SK-N-SH (cell line): Measurements from ENCODE around the gene ZNF646. TPM values are rescaled to one million over a fixed set of nuclear protein-coding genes. Genes with fewer than 3 reads are reported as not detected.

Source experiments
- CTCF ChIA-PET: fragments of 300-600, 350-600 bp; formaldehyde crosslinking; extraction: SDS; loops from one replicate; lab custom pipeline; 2021; lab: Yijun Ruan, JAX
- POLR2A ChIA-PET: fragments of 350-600 bp; sonication (Branson Sonifier 250); formaldehyde crosslinking; extraction: SDS; loops from one replicate; lab custom pipeline; 2020; ENCODE audit warnings: antibody characterized with exemption, inconsistent platforms; lab: Yijun Ruan, JAX
- DNase-seq: peaks from one replicate; pipeline ENCODE4 v3.0.0; 2012
- H2AFZ ChIP-seq: fragments of 200-600 bp; sonication (generic); 2 replicates; pipeline ENCODE4 v1.8.1; 2016; ENCODE audit warnings: antibody characterized with exemption, mild to moderate bottlenecking, low read depth
- H3F3A ChIP-seq: fragments of 200-600 bp; sonication (generic); replicated peaks from 2 replicates; pipeline ENCODE3; 2016; ENCODE audit warnings: antibody characterized with exemption, mild to moderate bottlenecking; ENCODE audit not compliant: insufficient read depth
- H3K27ac ChIP-seq, 2 experiments: fragments of 200-500 bp in 1 of 2; fragments of 200-600 bp in 1 of 2; sonication (Bioruptor generic) in 1 of 2; sonication (generic), shearing (Covaris generic) in 1 of 2; 2 replicates each; pipeline versions ENCODE4 v1.5.1 to v1.6.1; 2014 to 2016; ENCODE audit warnings: low read depth in 2 of 2, inconsistent platforms in 1 of 2, low read length in 1 of 2, mild to moderate bottlenecking in 1 of 2, mixed read lengths in 1 of 2
- H3K27me3 ChIP-seq: fragments of 200-600 bp; sonication (generic), shearing (Covaris generic); 2 replicates; pipeline ENCODE4 v1.6.1; 2016; ENCODE audit warnings: mixed run types; ENCODE audit not compliant: insufficient read depth
- H3K36me3 ChIP-seq, 2 experiments: fragments of 200-500 bp in 1 of 2; fragments of 200-600 bp in 1 of 2; sonication (Bioruptor generic) in 1 of 2; sonication (generic) in 1 of 2; replicated peaks in 1 of 2; 2 replicates each; pipeline versions ENCODE3 to v1.5.1; 2014 to 2016; ENCODE audit warnings: low read length in 1 of 2, mild to moderate bottlenecking in 1 of 2; ENCODE audit not compliant: insufficient read depth in 2 of 2, control insufficient read depth in 1 of 2
- H3K4me1 ChIP-seq, 2 experiments: fragments of 200-500 bp in 1 of 2; fragments of 200-600 bp in 1 of 2; sonication (Bioruptor generic) in 1 of 2; sonication (generic), shearing (Covaris generic) in 1 of 2; 2 replicates each; pipeline versions ENCODE4 v1.5.1 to v1.6.1; 2014 to 2016; ENCODE audit warnings: low read depth in 1 of 2, low read length in 1 of 2, mixed run types in 1 of 2; ENCODE audit not compliant: insufficient read depth in 2 of 2, control insufficient read depth in 1 of 2
- H3K4me2 ChIP-seq: fragments of 200-600 bp; sonication (generic), shearing (Covaris generic); 2 replicates; pipeline ENCODE4 v1.6.1; 2017; ENCODE audit warnings: mixed run types
- H3K4me3 ChIP-seq, 2 experiments: fragments of 200-500 bp in 1 of 2; fragments of 200-600 bp in 1 of 2; sonication (Bioruptor generic) in 1 of 2; sonication (generic), shearing (Covaris generic) in 1 of 2; 2 replicates each; pipeline versions ENCODE4 v1.5.1 to v1.8.1; 2014 to 2016; ENCODE audit warnings: low read depth in 2 of 2, inconsistent platforms in 1 of 2, low read length in 1 of 2, mild to moderate bottlenecking in 1 of 2, mixed read lengths in 1 of 2, moderate library complexity in 1 of 2
- H3K79me2 ChIP-seq: fragments of 200-600 bp; sonication (generic); 2 replicates; pipeline ENCODE4 v1.8.1; 2017; ENCODE audit warnings: mild to moderate bottlenecking; ENCODE audit not compliant: insufficient read depth
- H3K9ac ChIP-seq: fragments of 200-600 bp; sonication (generic); 2 replicates; pipeline ENCODE4 v1.6.1; 2017; ENCODE audit warnings: mixed run types
- H3K9me2 ChIP-seq: fragments of 200-600 bp; sonication (generic); 2 replicates; pipeline ENCODE4 v1.6.1; 2017; ENCODE audit warnings: mixed run types
- H3K9me3 ChIP-seq: fragments of 200-600 bp; sonication (generic); 2 replicates; pipeline ENCODE4 v1.6.1; 2017; ENCODE audit warnings: mixed run types, mild to moderate bottlenecking, moderate library complexity
- H4K20me1 ChIP-seq: fragments of 200-600 bp; sonication (generic); 2 replicates; pipeline ENCODE4 v1.6.1; 2017; ENCODE audit warnings: mild to moderate bottlenecking, mixed run types; ENCODE audit not compliant: insufficient read depth
- CHD2 ChIP-seq: fragments of 150-350 bp; IDR thresholded peaks from 2 replicates; pipeline ENCODE4 v1.6.1; 2018; ENCODE audit warnings: low read length; ENCODE audit not compliant: partially characterized antibody
- ELF1 ChIP-seq: IDR thresholded peaks from 2 replicates; pipeline ENCODE4 v1.4.0; 2012
- EP300 ChIP-seq, 2 experiments: IDR thresholded peaks; 2 replicates each; pipeline versions ENCODE4 v1.4.0 to v1.6.1; 2012; ENCODE audit warnings: borderline replicate concordance in 1 of 2, low read depth in 1 of 2, low read length in 1 of 2
- EZH2phosphoT487 ChIP-seq: fragments of 200-600 bp; sonication (generic); IDR thresholded peaks from 2 replicates; pipeline ENCODE4 v1.6.1; 2017; ENCODE audit warnings: low read depth, mixed run types, mild to moderate bottlenecking, antibody characterized with exemption, moderate library complexity, borderline replicate concordance
- FOSL2 ChIP-seq: IDR thresholded peaks from 2 replicates; pipeline ENCODE4 v1.4.0; 2012; ENCODE audit warnings: low read depth, mild to moderate bottlenecking, moderate library complexity, borderline replicate concordance
- FOXM1 ChIP-seq: IDR thresholded peaks from 2 replicates; pipeline ENCODE4 v1.4.0; 2012; ENCODE audit warnings: low read depth, mild to moderate bottlenecking
- GABPA ChIP-seq: IDR thresholded peaks from 2 replicates; pipeline ENCODE4 v1.4.0; 2012; ENCODE audit warnings: low read depth, mild to moderate bottlenecking
- GATA2 ChIP-seq: sonication (generic); formaldehyde crosslinking; IDR thresholded peaks from 2 replicates; pipeline ENCODE4 v1.5.0; 2020; ENCODE audit warnings: mild to moderate bottlenecking, missing genetic modification reagents
- MAX ChIP-seq: IDR thresholded peaks from 2 replicates; pipeline ENCODE4 v1.4.0; 2012; ENCODE audit warnings: low read depth
- NFIC ChIP-seq: IDR thresholded peaks from 2 replicates; pipeline ENCODE4 v1.4.0; 2012; ENCODE audit warnings: borderline replicate concordance
- PBX3 ChIP-seq: IDR thresholded peaks from 2 replicates; pipeline ENCODE4; 2012
- POLR2AphosphoS5 ChIP-seq: IDR thresholded peaks from 2 replicates; pipeline ENCODE4 v1.6.1; 2012; ENCODE audit warnings: low read depth, low read length
- RCOR1 ChIP-seq: fragments of 150-350 bp; IDR thresholded peaks from 2 replicates; pipeline ENCODE4 v1.6.1; 2017; ENCODE audit warnings: antibody characterized with exemption, low read length
- REST ChIP-seq: IDR thresholded peaks from 2 replicates; pipeline ENCODE4 v1.6.1; 2012; ENCODE audit warnings: mild to moderate bottlenecking, low read depth, low read length, moderate library complexity
- RXRA ChIP-seq: IDR thresholded peaks from 2 replicates; pipeline ENCODE4 v1.4.0; 2012; ENCODE audit warnings: low read depth, mild to moderate bottlenecking, borderline replicate concordance
- TAF1 ChIP-seq: IDR thresholded peaks from 2 replicates; pipeline ENCODE4 v1.6.1; 2012; ENCODE audit warnings: low read depth, mild to moderate bottlenecking, low read length, moderate library complexity, borderline replicate concordance
- TEAD4 ChIP-seq: IDR thresholded peaks from 2 replicates; pipeline ENCODE4 v1.4.0; 2012; ENCODE audit warnings: mild to moderate bottlenecking, borderline replicate concordance; ENCODE audit not compliant: insufficient read depth
- ZBTB33 ChIP-seq: IDR thresholded peaks from 2 replicates; pipeline ENCODE4 v1.4.0; 2012; ENCODE audit warnings: low read depth, borderline replicate concordance
- WGBS: methylation state at CpG from one replicate; pipeline ENCODE4 v1.1.6; 2017; ENCODE audit warnings: low lambda C conversion rate; 5-methylcytosine and 5-hydroxymethylcytosine counted together
- polyA plus RNA-seq, 3 experiments: library from polyadenylated mRNA; depleted of rRNA; stranded (reverse); fragments of >200 nt; gene quantifications; 2 replicates each; pipeline ENCODE4 v1.2.3, GENCODE V29; 2012

Gene ZNF646
- polyA plus RNA-seq, 1 of the 3 experiments (the other 2 are of a cell fraction) = 3.4 TPM

- H4K20me1 ChIP-seq = peaks cover 3% of the 10 kb centered on the region
- ChIA-PET CTCF (no interaction called here), POLR2A (no interaction called here)
- H3F3A ChIP-seq = no peaks in the 10 kb centered on the region
- peaks cover 7 to 28% of the 10 kb centered on the region in 2 experiments for H3K36me3 ChIP-seq
- H2AFZ ChIP-seq = no peak overlapping the region
- no peak overlapping the region for H3K27ac ChIP-seq
- H3K79me2 ChIP-seq = peaks cover 41% of the 10 kb centered on the region
- H3K4me3 ChIP-seq = no peak overlapping the region
- no peaks in the 10 kb centered on the region for H3K9me2 ChIP-seq
- H3K9ac ChIP-seq = no peak overlapping the region
- TF ChIP-seq EP300 (IDR thresholded peaks at IDR 0.05; ENCODE audit: borderline replicate concordance in 1 of 2, low read depth in 1 of 2, low read length in 1 of 2) (no peak), REST (no peak), ZBTB33 (no peak), FOXM1 (no peak), RXRA (no peak), EZH2phosphoT487 (no peak), GABPA (no peak), NFIC (no peak), RCOR1 (no peak), MAX (no peak), FOSL2 (no peak), ELF1 (no peak), TEAD4 (no peak), GATA2 (CRISPR knock-in tag) (no peak), TAF1 (no peak), PBX3 (no peak), POLR2AphosphoS5 (no peak), CHD2 (no peak)
- peaks cover 0 to 10% of the 10 kb centered on the region in 2 experiments; a peak in 2 of 4 replicates for H3K4me1 ChIP-seq
- no peak for DNase-seq
- no peaks in the 10 kb centered on the region for H3K9me3 ChIP-seq
- 92% methylated on average over 8 of the region's 8 CpGs for WGBS
- no peaks in the 10 kb centered on the region for H3K27me3 ChIP-seq
- H3K4me2 ChIP-seq = no peak overlapping the region
These were observed 13.3 kb downstream of the ZNF646 start for GRCh38 chr16:31087481-31087880.
